HEK293 (cell line): ENCODE data around the gene CDH1.

ENCODE experiments used
- CTCF ChIA-PET: fragments of 350-600 bp; formaldehyde crosslinking; extraction: SDS; loops from one replicate; lab custom pipeline; 2021; ENCODE audit warnings: antibody characterized with exemption; lab: Yijun Ruan, JAX
- POLR2A ChIA-PET: fragments of 300-600 bp; formaldehyde crosslinking; extraction: SDS; loops from one replicate; lab custom pipeline; 2020; ENCODE audit warnings: antibody characterized with exemption, inconsistent platforms; lab: Yijun Ruan, JAX
- H3K27ac ChIP-seq: fragments of 200-500 bp; sonication (Bioruptor generic); 2 replicates; pipeline ENCODE4 v1.5.1; 2014; ENCODE audit warnings: low read depth, low read length, control low read depth, inconsistent platforms; ENCODE audit errors: extremely low read depth
- H3K36me3 ChIP-seq, 2 experiments: fragments of 200-500 bp in 1 of 2; sonication (Bioruptor generic) in 1 of 2; 1 replicate in 1 of 2; 2 replicates in 1 of 2; pipeline ENCODE4 v1.5.1; 2014 to 2017; ENCODE audit warnings: inconsistent platforms in 2 of 2, low read length in 2 of 2; ENCODE audit not compliant: control insufficient read depth in 2 of 2, insufficient read depth in 1 of 2
- H3K4me1 ChIP-seq: fragments of 200-500 bp; sonication (Bioruptor generic); 2 replicates; pipeline ENCODE4 v1.5.1; 2014; ENCODE audit warnings: mild to moderate bottlenecking, low read length, inconsistent platforms; ENCODE audit not compliant: control insufficient read depth, insufficient read depth
- H3K4me3 ChIP-seq: 2 replicates; pipeline ENCODE4 v1.5.1; 2011; ENCODE audit warnings: low read depth, mild to moderate bottlenecking, control low read depth, low read length, moderate library complexity
- H3K9me3 ChIP-seq: fragments of 200-500 bp; sonication (Bioruptor generic); 2 replicates; pipeline ENCODE4 v1.5.1; 2014; ENCODE audit warnings: low read depth, low read length, inconsistent platforms; ENCODE audit not compliant: control insufficient read depth, insufficient read depth
- GLI4 ChIP-seq: fragments of 450-650 bp; formaldehyde crosslinking; IDR thresholded peaks from 2 replicates; pipeline ENCODE4 v1.5.1; 2016; ENCODE audit warnings: missing biosample characterization, missing genetic modification characterization
- ZNF121 ChIP-seq: fragments of 450-650 bp; formaldehyde crosslinking; IDR thresholded peaks from 2 replicates; pipeline ENCODE4 v1.5.1; 2016; ENCODE audit warnings: missing biosample characterization, missing genetic modification characterization
- ZNF133 ChIP-seq: fragments of 450-650 bp; formaldehyde crosslinking; IDR thresholded peaks from 2 replicates; pipeline ENCODE4 v1.5.1; 2016; ENCODE audit warnings: missing biosample characterization, missing genetic modification characterization
- ZNF350 ChIP-seq: fragments of 450-650 bp; formaldehyde crosslinking; IDR thresholded peaks from 2 replicates; pipeline ENCODE4 v1.5.0; 2017; ENCODE audit warnings: missing biosample characterization, mild to moderate bottlenecking, missing genetic modification characterization
- ZNF354C ChIP-seq: fragments of 450-650 bp; formaldehyde crosslinking; IDR thresholded peaks from 2 replicates; pipeline ENCODE4 v1.5.1; 2016; ENCODE audit warnings: missing biosample characterization, missing genetic modification characterization, low read depth, borderline replicate concordance
- ZNF707 ChIP-seq: fragments of 450-650 bp; formaldehyde crosslinking; IDR thresholded peaks from 2 replicates; pipeline ENCODE4 v1.5.1; 2016; ENCODE audit warnings: missing biosample characterization, missing genetic modification characterization
- ZNF843 ChIP-seq: fragments of 450-650 bp; formaldehyde crosslinking; IDR thresholded peaks from 2 replicates; pipeline ENCODE4 v1.5.1; 2016; ENCODE audit warnings: missing biosample characterization, missing genetic modification characterization
- ZSCAN18 ChIP-seq: fragments of 450-650 bp; formaldehyde crosslinking; IDR thresholded peaks from 2 replicates; pipeline ENCODE4 v1.5.1; 2016; ENCODE audit warnings: missing biosample characterization, missing genetic modification characterization
- TF ChIP-seq, protein P1 (sequence below): fragments of 450-650 bp; formaldehyde crosslinking; IDR thresholded peaks from 2 replicates; pipeline ENCODE4 v1.5.1; 2016; ENCODE audit warnings: missing biosample characterization, missing genetic modification characterization
- TF ChIP-seq, protein P2 (sequence below): fragments of 450-650 bp; formaldehyde crosslinking; IDR thresholded peaks from 2 replicates; pipeline ENCODE4 v1.5.1; 2016; ENCODE audit warnings: missing biosample characterization, missing genetic modification characterization
- TF ChIP-seq, protein P3 (sequence below): fragments of 450-650 bp; formaldehyde crosslinking; conservative IDR thresholded peaks from 2 replicates; pipeline ENCODE4 v1.5.1; 2016; ENCODE audit warnings: low read depth, missing biosample characterization, missing genetic modification characterization

CDH1 gene

GRCh38 chr16:68732741-68733399, 4.2 kb upstream of the CDH1 start (continued):
- TF ChIP-seq, protein P1, sequence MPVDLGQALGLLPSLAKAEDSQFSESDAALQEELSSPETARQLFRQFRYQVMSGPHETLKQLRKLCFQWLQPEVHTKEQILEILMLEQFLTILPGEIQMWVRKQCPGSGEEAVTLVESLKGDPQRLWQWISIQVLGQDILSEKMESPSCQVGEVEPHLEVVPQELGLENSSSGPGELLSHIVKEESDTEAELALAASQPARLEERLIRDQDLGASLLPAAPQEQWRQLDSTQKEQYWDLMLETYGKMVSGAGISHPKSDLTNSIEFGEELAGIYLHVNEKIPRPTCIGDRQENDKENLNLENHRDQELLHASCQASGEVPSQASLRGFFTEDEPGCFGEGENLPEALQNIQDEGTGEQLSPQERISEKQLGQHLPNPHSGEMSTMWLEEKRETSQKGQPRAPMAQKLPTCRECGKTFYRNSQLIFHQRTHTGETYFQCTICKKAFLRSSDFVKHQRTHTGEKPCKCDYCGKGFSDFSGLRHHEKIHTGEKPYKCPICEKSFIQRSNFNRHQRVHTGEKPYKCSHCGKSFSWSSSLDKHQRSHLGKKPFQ (tag by site-specific recombination): no peak
- TF ChIP-seq ZNF350 (tag by site-specific recombination): no peak

- H3K27ac ChIP-seq: no peak overlapping the region
- CTCF ChIA-PET: no interaction called here
- H3K4me3 ChIP-seq: no peak overlapping the region
- no peaks in the 10 kb centered on the region for H3K9me3 ChIP-seq
- peaks cover 7% of the 10 kb centered on the region for H3K4me1 ChIP-seq
- POLR2A ChIA-PET: no interaction called here
- H3K36me3 ChIP-seq: no peaks in the 10 kb centered on the region
- TF ChIP-seq ZNF121 (tag by site-specific recombination) (0 out of 2 replicates have a peak, but pooled peaks have one; percentile 19), GLI4 (tag by site-specific recombination) (no peak)
- TF ChIP-seq, all 188 proteins: peak for 1
These were observed 3.5 kb upstream of the CDH1 start for GRCh38 chr16:68733570-68733969.

GRCh38 chr16:68734782-68735181, 2.3 kb upstream of the CDH1 start:
- Histone ChIP-seq H3K4me3 (no peak overlapping the region), H3K36me3 (no peaks in the 10 kb centered on the region), H3K27ac (no peak overlapping the region), H3K4me1 (peaks cover 7% of the 10 kb centered on the region), H3K9me3 (no peaks in the 10 kb centered on the region)
- TF ChIP-seq, protein P2, sequence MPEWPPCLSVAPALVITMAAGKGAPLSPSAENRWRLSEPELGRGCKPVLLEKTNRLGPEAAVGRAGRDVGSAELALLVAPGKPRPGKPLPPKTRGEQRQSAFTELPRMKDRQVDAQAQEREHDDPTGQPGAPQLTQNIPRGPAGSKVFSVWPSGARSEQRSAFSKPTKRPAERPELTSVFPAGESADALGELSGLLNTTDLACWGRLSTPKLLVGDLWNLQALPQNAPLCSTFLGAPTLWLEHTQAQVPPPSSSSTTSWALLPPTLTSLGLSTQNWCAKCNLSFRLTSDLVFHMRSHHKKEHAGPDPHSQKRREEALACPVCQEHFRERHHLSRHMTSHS: no peak
- TF ChIP-seq ZNF354C (tag by site-specific recombination): no peak
- TF ChIP-seq ZNF843: no peak
- no peak for TF ChIP-seq ZSCAN18 (tag by site-specific recombination)
- TF ChIP-seq, protein P3, sequence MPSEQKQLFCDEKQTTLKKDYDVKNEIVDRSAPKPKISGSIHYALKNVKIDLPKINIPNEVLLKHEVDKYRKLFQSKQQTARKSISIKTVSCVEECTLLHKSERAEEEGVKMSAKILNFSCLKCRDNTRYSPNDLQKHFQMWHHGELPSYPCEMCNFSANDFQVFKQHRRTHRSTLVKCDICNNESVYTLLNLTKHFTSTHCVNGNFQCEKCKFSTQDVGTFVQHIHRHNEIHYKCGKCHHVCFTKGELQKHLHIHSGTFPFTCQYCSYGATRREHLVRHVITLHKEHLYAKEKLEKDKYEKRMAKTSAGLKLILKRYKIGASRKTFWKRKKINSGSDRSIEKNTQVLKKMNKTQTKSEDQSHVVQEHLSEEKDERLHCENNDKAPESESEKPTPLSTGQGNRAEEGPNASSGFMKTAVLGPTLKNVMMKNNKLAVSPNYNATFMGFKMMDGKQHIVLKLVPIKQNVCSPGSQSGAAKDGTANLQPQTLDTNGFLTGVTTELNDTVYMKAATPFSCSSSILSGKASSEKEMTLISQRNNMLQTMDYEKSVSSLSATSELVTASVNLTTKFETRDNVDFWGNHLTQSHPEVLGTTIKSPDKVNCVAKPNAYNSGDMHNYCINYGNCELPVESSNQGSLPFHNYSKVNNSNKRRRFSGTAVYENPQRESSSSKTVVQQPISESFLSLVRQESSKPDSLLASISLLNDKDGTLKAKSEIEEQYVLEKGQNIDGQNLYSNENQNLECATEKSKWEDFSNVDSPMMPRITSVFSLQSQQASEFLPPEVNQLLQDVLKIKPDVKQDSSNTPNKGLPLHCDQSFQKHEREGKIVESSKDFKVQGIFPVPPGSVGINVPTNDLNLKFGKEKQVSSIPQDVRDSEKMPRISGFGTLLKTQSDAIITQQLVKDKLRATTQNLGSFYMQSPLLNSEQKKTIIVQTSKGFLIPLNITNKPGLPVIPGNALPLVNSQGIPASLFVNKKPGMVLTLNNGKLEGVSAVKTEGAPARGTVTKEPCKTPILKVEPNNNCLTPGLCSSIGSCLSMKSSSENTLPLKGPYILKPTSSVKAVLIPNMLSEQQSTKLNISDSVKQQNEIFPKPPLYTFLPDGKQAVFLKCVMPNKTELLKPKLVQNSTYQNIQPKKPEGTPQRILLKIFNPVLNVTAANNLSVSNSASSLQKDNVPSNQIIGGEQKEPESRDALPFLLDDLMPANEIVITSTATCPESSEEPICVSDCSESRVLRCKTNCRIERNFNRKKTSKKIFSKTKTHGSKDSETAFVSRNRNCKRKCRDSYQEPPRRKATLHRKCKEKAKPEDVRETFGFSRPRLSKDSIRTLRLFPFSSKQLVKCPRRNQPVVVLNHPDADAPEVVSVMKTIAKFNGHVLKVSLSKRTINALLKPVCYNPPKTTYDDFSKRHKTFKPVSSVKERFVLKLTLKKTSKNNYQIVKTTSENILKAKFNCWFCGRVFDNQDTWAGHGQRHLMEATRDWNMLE (tag by site-specific recombination): no peak
- no peak for TF ChIP-seq ZNF133 (tag by site-specific recombination)
- no peak for TF ChIP-seq ZNF707 (tag by site-specific recombination)
- ChIA-PET CTCF (interaction anchor here (0.6 to 1.4 kb wide), 3 partner anchors 30 to 1901 kb away, joined by 3 read pairs; no protein-coding TSS in a partner anchor), POLR2A (no interaction called here)
